ENCODE measurements around the gene KNCN.

The KNCN gene

GRCh38 chr1:46519209-46519608 lies 32.2 kb downstream of the KNCN start:
- no peak overlapping the region for H3K4ac ChIP-seq (ENCODE audit: low read depth in 1 of 2, low read length in 2 of 2)
- H2BK5ac ChIP-seq (ENCODE audit: low read depth, low read length, poor library complexity, severe bottlenecking), result no peak overlapping the region
- no peak overlapping the region for H3K18ac ChIP-seq (ENCODE audit: low read depth in 1 of 2, low read length in 2 of 2)
- 78% methylated on average over 4 of the region's 4 CpGs for WGBS
- no peaks in the 10 kb centered on the region for H3K36me3 ChIP-seq (ENCODE audit: control insufficient read depth in 1 of 2, insufficient read depth in 2 of 2, low read depth in 1 of 2, low read length in 2 of 2)
- H2BK15ac ChIP-seq (ENCODE audit: low read depth, poor library complexity, severe bottlenecking), result no peak overlapping the region
- no peak overlapping the region for H3K4me2 ChIP-seq (ENCODE audit: low read length, poor library complexity, severe bottlenecking)
- no peak overlapping the region for H3K14ac ChIP-seq (ENCODE audit: low read length in 2 of 2)
- no peak for DNase-seq
- H3K9ac ChIP-seq (ENCODE audit: low read length), result no peak overlapping the region
- H2BK120ac ChIP-seq (ENCODE audit: low read depth, low read length), result no peak overlapping the region
- no peak overlapping the region for H3K4me3 ChIP-seq (ENCODE audit: insufficient read depth in 1 of 2, low read depth in 1 of 2, low read length in 2 of 2)
- H3K79me1 ChIP-seq (replicated peaks; ENCODE audit: low read length, poor library complexity, severe bottlenecking), result no peaks in the 10 kb centered on the region
- H3K23ac ChIP-seq (ENCODE audit: low read length in 2 of 2), result no peak overlapping the region
- no peak overlapping the region for H2AK5ac ChIP-seq (ENCODE audit: low read length, severe bottlenecking)
- H3K4me1 ChIP-seq (ENCODE audit: control insufficient read depth, insufficient read depth, low read depth, low read length), result peaks cover 29% of the 10 kb centered on the region
- no peak overlapping the region for H4K8ac ChIP-seq (ENCODE audit: low read length)
- H3K27ac ChIP-seq (ENCODE audit: low read length, poor library complexity, severe bottlenecking), result no peak overlapping the region
- H2AFZ ChIP-seq (ENCODE audit: low read depth, low read length), result no peak overlapping the region
- H3K9me3 ChIP-seq (ENCODE audit: control insufficient read depth, low read length), result no peaks in the 10 kb centered on the region
- peaks cover 54% of the 10 kb centered on the region in 2 experiments for H3K27me3 ChIP-seq (ENCODE audit: control insufficient read depth in 1 of 2, insufficient read depth in 1 of 2, low read length in 2 of 2)
- H4K91ac ChIP-seq (ENCODE audit: low read length), result no peak overlapping the region
- no peak overlapping the region for H2BK12ac ChIP-seq (ENCODE audit: low read length in 2 of 2)

- no peak overlapping the region for H3K27ac ChIP-seq (ENCODE audit: low read length, poor library complexity, severe bottlenecking)
- H3K79me1 ChIP-seq (replicated peaks; ENCODE audit: low read length, poor library complexity, severe bottlenecking), result no peaks in the 10 kb centered on the region
- no peak overlapping the region for H3K18ac ChIP-seq (ENCODE audit: low read depth in 1 of 2, low read length in 2 of 2)
- H3K4me2 ChIP-seq (ENCODE audit: low read length, poor library complexity, severe bottlenecking), result no peak overlapping the region
- H3K4ac ChIP-seq (ENCODE audit: low read depth in 1 of 2, low read length in 2 of 2), result no peak overlapping the region
- no peaks in the 10 kb centered on the region for H3K36me3 ChIP-seq (ENCODE audit: control insufficient read depth in 1 of 2, insufficient read depth in 2 of 2, low read depth in 1 of 2, low read length in 2 of 2)
- H4K8ac ChIP-seq (ENCODE audit: low read length), result no peak overlapping the region
- H3K9ac ChIP-seq (ENCODE audit: low read length), result no peak overlapping the region
- H3K27me3 ChIP-seq (ENCODE audit: control insufficient read depth in 1 of 2, insufficient read depth in 1 of 2, low read length in 2 of 2), result peaks cover 58 to 60% of the 10 kb centered on the region in 2 experiments
- no peak overlapping the region for H2AK5ac ChIP-seq (ENCODE audit: low read length, severe bottlenecking)
- no peak overlapping the region for H2BK5ac ChIP-seq (ENCODE audit: low read depth, low read length, poor library complexity, severe bottlenecking)
- no peak overlapping the region for H3K23ac ChIP-seq (ENCODE audit: low read length in 2 of 2)
- H2BK12ac ChIP-seq (ENCODE audit: low read length in 2 of 2), result no peak overlapping the region
- no peak overlapping the region for H4K91ac ChIP-seq (ENCODE audit: low read length)
- H2BK15ac ChIP-seq (ENCODE audit: low read depth, poor library complexity, severe bottlenecking), result no peak overlapping the region
- peaks cover 29% of the 10 kb centered on the region for H3K4me1 ChIP-seq (ENCODE audit: control insufficient read depth, insufficient read depth, low read depth, low read length)
- no peak overlapping the region for H2BK120ac ChIP-seq (ENCODE audit: low read depth, low read length)
- no peaks in the 10 kb centered on the region for H3K9me3 ChIP-seq (ENCODE audit: control insufficient read depth, low read length)
- no peak overlapping the region for H3K4me3 ChIP-seq (ENCODE audit: insufficient read depth in 1 of 2, low read depth in 1 of 2, low read length in 2 of 2)
- H2AFZ ChIP-seq (ENCODE audit: low read depth, low read length), result no peak overlapping the region
- no peak overlapping the region for H3K14ac ChIP-seq (ENCODE audit: low read length in 2 of 2)
- DNase-seq, result no peak
- WGBS, result 50% methylated on average over 4 of the region's 4 CpGs
These were observed 33.4 kb downstream of the KNCN start for GRCh38 chr1:46517932-46518498.

- H2BK15ac ChIP-seq (ENCODE audit: low read depth, poor library complexity, severe bottlenecking), result no peak overlapping the region
- H3K9ac ChIP-seq (ENCODE audit: low read length), result no peak overlapping the region
- H3K4me2 ChIP-seq (ENCODE audit: low read length, poor library complexity, severe bottlenecking), result peak overlapping the region; percentile 38
- no peak overlapping the region for H4K8ac ChIP-seq (ENCODE audit: low read length)
- no peak overlapping the region for H2AK5ac ChIP-seq (ENCODE audit: low read length, severe bottlenecking)
- no peak overlapping the region for H2AFZ ChIP-seq (ENCODE audit: low read depth, low read length)
- H3K9me3 ChIP-seq (ENCODE audit: control insufficient read depth, low read length), result no peaks in the 10 kb centered on the region
- H2BK5ac ChIP-seq (ENCODE audit: low read depth, low read length, poor library complexity, severe bottlenecking), result no peak overlapping the region
- H3K4ac ChIP-seq (ENCODE audit: low read depth in 1 of 2, low read length in 2 of 2), result no peak overlapping the region
- no peak overlapping the region for H3K4me3 ChIP-seq (ENCODE audit: insufficient read depth in 1 of 2, low read depth in 1 of 2, low read length in 2 of 2)
- no peak for DNase-seq
- peaks cover 22% of the 10 kb centered on the region for H3K4me1 ChIP-seq (ENCODE audit: control insufficient read depth, insufficient read depth, low read depth, low read length)
- H3K79me1 ChIP-seq (replicated peaks; ENCODE audit: low read length, poor library complexity, severe bottlenecking), result no peaks in the 10 kb centered on the region
- H3K27me3 ChIP-seq (ENCODE audit: control insufficient read depth in 1 of 2, insufficient read depth in 1 of 2, low read length in 2 of 2), result peaks cover 63 to 64% of the 10 kb centered on the region in 2 experiments
- H3K23ac ChIP-seq (ENCODE audit: low read length in 2 of 2), result no peak overlapping the region
- no peak overlapping the region for H3K27ac ChIP-seq (ENCODE audit: low read length, poor library complexity, severe bottlenecking)
- no peaks in the 10 kb centered on the region for H3K36me3 ChIP-seq (ENCODE audit: control insufficient read depth in 1 of 2, insufficient read depth in 2 of 2, low read depth in 1 of 2, low read length in 2 of 2)
- H3K18ac ChIP-seq (ENCODE audit: low read depth in 1 of 2, low read length in 2 of 2), result no peak overlapping the region
- H2BK120ac ChIP-seq (ENCODE audit: low read depth, low read length), result no peak overlapping the region
- no peak overlapping the region for H4K91ac ChIP-seq (ENCODE audit: low read length)
- 5% methylated on average over 10 of the region's 10 CpGs for WGBS
- no peak overlapping the region for H3K14ac ChIP-seq (ENCODE audit: low read length in 2 of 2)
- no peak overlapping the region for H2BK12ac ChIP-seq (ENCODE audit: low read length in 2 of 2)
These were observed 34.3 kb downstream of the KNCN start for GRCh38 chr1:46517010-46517600.

GRCh38 chr1:46516200-46516950 lies 35.1 kb downstream of the KNCN start:
- H3K4ac ChIP-seq (ENCODE audit: low read depth in 1 of 2, low read length in 2 of 2), result no peak overlapping the region
- H3K4me3 ChIP-seq (ENCODE audit: insufficient read depth in 1 of 2, low read depth in 1 of 2, low read length in 2 of 2), result no peak overlapping the region
- H3K36me3 ChIP-seq (ENCODE audit: control insufficient read depth in 1 of 2, insufficient read depth in 2 of 2, low read depth in 1 of 2, low read length in 2 of 2), result no peaks in the 10 kb centered on the region
- H4K8ac ChIP-seq (ENCODE audit: low read length), result no peak overlapping the region
- H2BK15ac ChIP-seq (ENCODE audit: low read depth, poor library complexity, severe bottlenecking), result no peak overlapping the region
- no peak overlapping the region for H2BK12ac ChIP-seq (ENCODE audit: low read length in 2 of 2)
- no peaks in the 10 kb centered on the region for H3K9me3 ChIP-seq (ENCODE audit: control insufficient read depth, low read length)
- H3K14ac ChIP-seq (ENCODE audit: low read length in 2 of 2), result no peak overlapping the region
- H2AFZ ChIP-seq (ENCODE audit: low read depth, low read length), result no peak overlapping the region
- H3K27ac ChIP-seq (ENCODE audit: low read length, poor library complexity, severe bottlenecking), result no peak overlapping the region
- H4K91ac ChIP-seq (ENCODE audit: low read length), result no peak overlapping the region
- H3K4me2 ChIP-seq (ENCODE audit: low read length, poor library complexity, severe bottlenecking), result no peak overlapping the region
- no peak overlapping the region for H3K18ac ChIP-seq (ENCODE audit: low read depth in 1 of 2, low read length in 2 of 2)
- H3K9ac ChIP-seq (ENCODE audit: low read length), result no peak overlapping the region
- peaks cover 63 to 69% of the 10 kb centered on the region in 2 experiments for H3K27me3 ChIP-seq (ENCODE audit: control insufficient read depth in 1 of 2, insufficient read depth in 1 of 2, low read length in 2 of 2)
- peaks cover 22% of the 10 kb centered on the region for H3K4me1 ChIP-seq (ENCODE audit: control insufficient read depth, insufficient read depth, low read depth, low read length)
- DNase-seq, result no peak
- WGBS, result 57% methylated on average over 12 of the region's 12 CpGs
- no peaks in the 10 kb centered on the region for H3K79me1 ChIP-seq (replicated peaks; ENCODE audit: low read length, poor library complexity, severe bottlenecking)
- no peak overlapping the region for H2BK120ac ChIP-seq (ENCODE audit: low read depth, low read length)
- H2AK5ac ChIP-seq (ENCODE audit: low read length, severe bottlenecking), result no peak overlapping the region
- H3K23ac ChIP-seq (ENCODE audit: low read length in 2 of 2), result no peak overlapping the region
- no peak overlapping the region for H2BK5ac ChIP-seq (ENCODE audit: low read depth, low read length, poor library complexity, severe bottlenecking)
